Trophoblast cell (in vitro differentiated cells and primary cell): ENCODE measurements around the gene CRP.

Source experiments
- DNase-seq, 2 donors: peaks; one replicate each; pipeline ENCODE4 v3.0.0-alpha.2; 2016
- H2AFZ ChIP-seq: 2 replicates; pipeline ENCODE4 v1.6.1; 2013; ENCODE audit warnings: low read length, moderate library complexity, mild to moderate bottlenecking; ENCODE audit not compliant: insufficient read depth, poor library complexity
- H2AK5ac ChIP-seq: 2 replicates; pipeline ENCODE4 v1.6.1; 2013; ENCODE audit warnings: mild to moderate bottlenecking, low read length
- H2BK120ac ChIP-seq: 2 replicates; pipeline ENCODE4 v1.6.1; 2013; ENCODE audit warnings: low read length, mild to moderate bottlenecking, moderate library complexity; ENCODE audit not compliant: insufficient read depth, poor library complexity
- H2BK12ac ChIP-seq: 2 replicates; pipeline ENCODE4 v1.6.1; 2013; ENCODE audit warnings: mild to moderate bottlenecking, low read length, moderate library complexity
- H2BK5ac ChIP-seq: 2 replicates; pipeline ENCODE4 v1.6.1; 2013; ENCODE audit warnings: low read length, low read depth, moderate library complexity, mild to moderate bottlenecking; ENCODE audit not compliant: poor library complexity
- H3K14ac ChIP-seq: 2 replicates; pipeline ENCODE4 v1.6.1; 2013; ENCODE audit warnings: mild to moderate bottlenecking, low read length
- H3K18ac ChIP-seq: 2 replicates; pipeline ENCODE4 v1.6.1; 2013; ENCODE audit warnings: mild to moderate bottlenecking, low read length
- H3K23ac ChIP-seq: 2 replicates; pipeline ENCODE4 v1.6.1; 2013; ENCODE audit warnings: low read length
- H3K27ac ChIP-seq: 2 replicates; pipeline ENCODE4 v1.5.1; 2013; ENCODE audit warnings: low read depth, mild to moderate bottlenecking, inconsistent platforms, low read length, moderate library complexity
- H3K27me3 ChIP-seq: 2 replicates; pipeline ENCODE4 v1.6.1; 2013; ENCODE audit warnings: inconsistent platforms, mild to moderate bottlenecking, low read length, moderate library complexity; ENCODE audit not compliant: insufficient read depth
- H3K36me3 ChIP-seq, 2 experiments: 1 replicate in 1 of 2; 2 replicates in 1 of 2; pipeline ENCODE4 v1.6.1; 2013; ENCODE audit warnings: low read length in 2 of 2, mild to moderate bottlenecking in 2 of 2, moderate library complexity in 1 of 2; ENCODE audit not compliant: insufficient read depth in 2 of 2, control insufficient read depth in 1 of 2
- H3K4ac ChIP-seq: 2 replicates; pipeline ENCODE4 v1.6.1; 2013; ENCODE audit warnings: low read depth, mild to moderate bottlenecking, low read length, moderate library complexity
- H3K4me1 ChIP-seq, 2 experiments: 1 replicate in 1 of 2; 2 replicates in 1 of 2; pipeline ENCODE4 v1.6.1; 2013; ENCODE audit warnings: low read length in 2 of 2, mild to moderate bottlenecking in 2 of 2, moderate library complexity in 1 of 2; ENCODE audit not compliant: insufficient read depth in 2 of 2, control insufficient read depth in 1 of 2
- H3K4me2 ChIP-seq: 2 replicates; pipeline ENCODE4 v1.6.1; 2013; ENCODE audit warnings: inconsistent platforms, mild to moderate bottlenecking, low read length, moderate library complexity
- H3K4me3 ChIP-seq: 2 replicates; pipeline ENCODE4 v1.5.1; 2013; ENCODE audit warnings: mild to moderate bottlenecking, low read depth, low read length, inconsistent platforms
- H3K79me1 ChIP-seq: one replicate; pipeline ENCODE4 v1.6.1; 2013; ENCODE audit warnings: low read length
- H3K79me2 ChIP-seq: 2 replicates; pipeline ENCODE4 v1.6.1; 2013; ENCODE audit warnings: low read length, mild to moderate bottlenecking; ENCODE audit not compliant: control insufficient read depth, insufficient read depth, poor library complexity
- H3K9ac ChIP-seq: 2 replicates; pipeline ENCODE4 v1.6.1; 2013; ENCODE audit warnings: mild to moderate bottlenecking, low read length
- H3K9me3 ChIP-seq: 2 replicates; pipeline ENCODE4 v1.6.1; 2013; ENCODE audit warnings: low read depth, mild to moderate bottlenecking, control low read depth, inconsistent platforms, low read length; ENCODE audit not compliant: insufficient read depth
- H4K12ac ChIP-seq: 2 replicates; pipeline ENCODE4 v1.6.1; 2013; ENCODE audit warnings: low read depth, mild to moderate bottlenecking, low read length, moderate library complexity
- H4K8ac ChIP-seq: 2 replicates; pipeline ENCODE4 v1.6.1; 2013; ENCODE audit warnings: low read depth, mild to moderate bottlenecking, low read length, moderate library complexity
- H4K91ac ChIP-seq: one replicate; pipeline ENCODE4 v1.6.1; 2013; ENCODE audit warnings: low read depth, mild to moderate bottlenecking, low read length, moderate library complexity
- whole genome bisulfite sequencing: extraction: QIAGEN DNeasy Blood & Tissue Kit; methylation state at CpG from one replicate; pipeline ENCODE4 v1.1.7; 2013; ENCODE audit warnings: missing lambda C conversion rate; ENCODE audit not compliant: insufficient read length, insufficient coverage; ENCODE audit errors: extremely low coverage; 5-methylcytosine and 5-hydroxymethylcytosine counted together

The CRP gene

GRCh38 chr1:159663552-159663951 is 50.8 kb downstream of the CRP start:
- Histone ChIP-seq H4K8ac (no peak overlapping the region), H4K12ac (no peak overlapping the region), H3K23ac (no peak overlapping the region), H2BK120ac (no peak overlapping the region), H3K4me1 (no peaks in the 10 kb centered on the region), H3K4me2 (no peak overlapping the region), H2AK5ac (no peak overlapping the region), H3K36me3 (no peaks in the 10 kb centered on the region), H3K4me3 (no peak overlapping the region), H3K9ac (no peak overlapping the region), H3K79me1 (no peaks in the 10 kb centered on the region), H2AFZ (no peak overlapping the region), H3K27me3 (no peaks in the 10 kb centered on the region), H3K9me3 (no peaks in the 10 kb centered on the region), H2BK12ac (no peak overlapping the region), H2BK5ac (no peak overlapping the region), H3K18ac (no peak overlapping the region), H3K14ac (no peak overlapping the region), H3K27ac (no peak overlapping the region), H3K79me2 (no peaks in the 10 kb centered on the region), H4K91ac (no peak overlapping the region), H3K4ac (no peak overlapping the region)
- no peak for DNase-seq
- no CpG with 5 or more reads among the region's 2 CpGs for WGBS
